ENCODE measurements around the gene ZNF70.

The ZNF70 gene

DNA sequence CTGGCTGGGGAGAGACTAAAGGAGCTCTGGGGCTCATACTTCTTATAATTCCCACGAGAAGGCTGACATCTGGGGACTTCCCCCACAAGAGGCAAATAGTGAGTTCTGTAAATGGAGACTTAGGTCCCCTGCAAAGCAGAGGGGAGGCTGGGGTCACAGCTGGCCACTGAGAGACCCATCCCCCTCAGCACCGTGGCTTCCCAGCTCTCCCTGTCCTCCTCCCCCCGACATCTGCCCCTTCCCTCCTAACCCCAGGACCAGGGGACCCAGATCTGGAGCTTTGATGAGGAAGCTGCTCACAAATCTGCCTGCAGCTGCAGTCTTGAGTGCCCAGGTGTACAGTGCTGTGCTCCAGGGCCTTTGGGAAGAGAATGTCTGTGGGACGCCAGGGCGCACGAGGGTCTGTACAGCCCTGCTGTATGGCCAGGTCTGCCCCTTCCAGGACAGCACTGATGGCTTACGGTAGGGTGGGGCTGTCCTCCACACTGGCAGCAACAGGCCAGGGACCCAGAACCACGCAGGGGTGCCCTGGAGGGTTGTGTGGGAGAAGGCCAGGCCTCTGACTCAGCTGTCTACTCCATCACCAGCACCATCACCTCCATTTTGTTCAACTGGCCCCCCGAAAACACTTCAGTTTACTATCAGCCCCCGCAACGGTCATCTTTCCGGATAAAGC, 59.0 kb downstream of the ZNF70 start:
- no peaks in the 10 kb centered on the region for H3K9me2 ChIP-seq (replicated peaks; ENCODE audit: control insufficient read depth, low read length)
- H3K4me1 ChIP-seq (ENCODE audit: control insufficient read depth, low read length), result peaks cover 11% of the 10 kb centered on the region
- no peaks in the 10 kb centered on the region for H3K79me2 ChIP-seq (ENCODE audit: control insufficient read depth, low read length)
- H3K36me3 ChIP-seq (ENCODE audit: control insufficient read depth, low read length), result peaks cover 23% of the 10 kb centered on the region
- no peak overlapping the region for H3K4me2 ChIP-seq (ENCODE audit: low read length)
- no peak overlapping the region for H3K27ac ChIP-seq (ENCODE audit: low read depth, low read length)
- no peaks in the 10 kb centered on the region for H3K27me3 ChIP-seq (ENCODE audit: control insufficient read depth, low read length)
- TF ChIP-seq EZH2phosphoT487 (IDR thresholded peaks at IDR 0.05; ENCODE audit: borderline replicate concordance, low read length), result no peak
- TF ChIP-seq, protein P1, sequence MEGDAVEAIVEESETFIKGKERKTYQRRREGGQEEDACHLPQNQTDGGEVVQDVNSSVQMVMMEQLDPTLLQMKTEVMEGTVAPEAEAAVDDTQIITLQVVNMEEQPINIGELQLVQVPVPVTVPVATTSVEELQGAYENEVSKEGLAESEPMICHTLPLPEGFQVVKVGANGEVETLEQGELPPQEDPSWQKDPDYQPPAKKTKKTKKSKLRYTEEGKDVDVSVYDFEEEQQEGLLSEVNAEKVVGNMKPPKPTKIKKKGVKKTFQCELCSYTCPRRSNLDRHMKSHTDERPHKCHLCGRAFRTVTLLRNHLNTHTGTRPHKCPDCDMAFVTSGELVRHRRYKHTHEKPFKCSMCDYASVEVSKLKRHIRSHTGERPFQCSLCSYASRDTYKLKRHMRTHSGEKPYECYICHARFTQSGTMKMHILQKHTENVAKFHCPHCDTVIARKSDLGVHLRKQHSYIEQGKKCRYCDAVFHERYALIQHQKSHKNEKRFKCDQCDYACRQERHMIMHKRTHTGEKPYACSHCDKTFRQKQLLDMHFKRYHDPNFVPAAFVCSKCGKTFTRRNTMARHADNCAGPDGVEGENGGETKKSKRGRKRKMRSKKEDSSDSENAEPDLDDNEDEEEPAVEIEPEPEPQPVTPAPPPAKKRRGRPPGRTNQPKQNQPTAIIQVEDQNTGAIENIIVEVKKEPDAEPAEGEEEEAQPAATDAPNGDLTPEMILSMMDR (IDR thresholded peaks at IDR 0.05; ENCODE audit: low read depth, low read length, poor library complexity, severe bottlenecking), result no peak
- no peaks in the 10 kb centered on the region for H3K9me3 ChIP-seq (ENCODE audit: control insufficient read depth, insufficient read depth, low read length)
- H3K4me3 ChIP-seq (ENCODE audit: low read length), result no peak overlapping the region
- no peaks in the 10 kb centered on the region for H3F3A ChIP-seq (ENCODE audit: control insufficient read depth, insufficient read depth)
- no peaks in the 10 kb centered on the region for H4K20me1 ChIP-seq (ENCODE audit: control insufficient read depth, insufficient read depth, low read depth, low read length)

DNA sequence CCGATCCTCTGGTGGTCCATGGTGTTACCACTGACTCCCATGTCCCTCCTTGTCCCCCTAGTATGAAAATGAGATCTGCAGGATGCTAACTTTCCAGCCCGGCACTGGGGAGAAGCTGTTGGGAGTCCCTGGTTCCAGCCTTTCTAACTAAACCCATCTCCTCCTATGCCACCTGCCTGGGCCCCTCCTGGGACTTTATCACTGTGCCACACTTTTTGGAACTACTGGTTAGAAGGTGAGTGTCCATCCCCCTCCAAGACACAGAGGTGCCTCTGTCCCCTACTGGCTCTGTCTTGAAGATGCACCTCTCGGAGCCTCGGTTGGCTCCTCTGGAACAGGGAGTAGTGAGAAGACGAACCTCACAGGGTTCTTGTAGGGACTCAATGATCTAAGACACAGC, 60.2 kb downstream of the ZNF70 start, which contains the start of gene RGL4:
RGL4 (plus strand) TSS at position 301 of the 400 bp plus-strand sequence. CDS start 1,018 bp downstream, outside the sequence.
- H3K27ac ChIP-seq (ENCODE audit: low read depth, low read length), result no peak within 1 kb of the TSS
- H3K4me2 ChIP-seq (ENCODE audit: low read length), result no peak within 1 kb of the TSS
- no peak within 1 kb of the TSS for H3K4me3 ChIP-seq (ENCODE audit: low read length)
- no peaks in the 10 kb centered on the region for H3K9me3 ChIP-seq (ENCODE audit: control insufficient read depth, insufficient read depth, low read length)
- H3K9me2 ChIP-seq (replicated peaks; ENCODE audit: control insufficient read depth, low read length), result no peaks in the 10 kb centered on the region
- peaks cover 21% of the 10 kb centered on the region for H3K36me3 ChIP-seq (ENCODE audit: control insufficient read depth, low read length)
- H3K4me1 ChIP-seq (ENCODE audit: control insufficient read depth, low read length), result no peaks in the 10 kb centered on the region
- TF ChIP-seq, protein P1 (IDR thresholded peaks at IDR 0.05; ENCODE audit: low read depth, low read length, poor library complexity, severe bottlenecking), result no peak
- no peak for TF ChIP-seq EZH2phosphoT487 (IDR thresholded peaks at IDR 0.05; ENCODE audit: borderline replicate concordance, low read length)
- H3K27me3 ChIP-seq (ENCODE audit: control insufficient read depth, low read length), result no peaks in the 10 kb centered on the region
- H3F3A ChIP-seq (ENCODE audit: control insufficient read depth, insufficient read depth), result no peaks in the 10 kb centered on the region
- H4K20me1 ChIP-seq (ENCODE audit: control insufficient read depth, insufficient read depth, low read depth, low read length), result no peaks in the 10 kb centered on the region
- no peaks in the 10 kb centered on the region for H3K79me2 ChIP-seq (ENCODE audit: control insufficient read depth, low read length)

DNA sequence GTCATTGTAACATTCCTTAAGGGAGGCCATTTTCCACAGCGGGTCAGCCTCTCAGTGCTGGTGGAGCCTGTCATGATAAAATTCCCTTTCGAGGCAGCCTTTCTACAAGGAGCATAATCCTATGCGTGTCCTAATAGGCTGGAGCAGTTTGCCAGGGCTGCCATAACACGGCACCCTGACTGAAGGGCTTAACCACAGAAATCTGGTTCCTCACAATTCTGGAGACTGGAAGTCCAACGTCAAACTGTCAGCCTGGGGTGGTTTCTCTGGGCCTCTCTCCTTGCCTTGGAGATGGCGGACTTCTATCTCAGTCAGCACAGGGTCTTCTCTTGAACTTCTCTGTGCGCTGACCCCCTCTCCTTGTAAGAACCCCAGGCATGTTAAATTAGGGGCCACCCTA, 61.5 kb downstream of the ZNF70 start:
- TF ChIP-seq, protein P1 (IDR thresholded peaks at IDR 0.05; ENCODE audit: low read depth, low read length, poor library complexity, severe bottlenecking), result no peak
- TF ChIP-seq EZH2phosphoT487 (IDR thresholded peaks at IDR 0.05; ENCODE audit: borderline replicate concordance, low read length), result no peak
- Histone ChIP-seq H3K36me3 (ENCODE audit: control insufficient read depth, low read length) (peaks cover 10% of the 10 kb centered on the region), H3K79me2 (ENCODE audit: control insufficient read depth, low read length) (no peaks in the 10 kb centered on the region), H4K20me1 (ENCODE audit: control insufficient read depth, insufficient read depth, low read depth, low read length) (no peaks in the 10 kb centered on the region), H3K27ac (ENCODE audit: low read depth, low read length) (no peak overlapping the region), H3K9me2 (replicated peaks; ENCODE audit: control insufficient read depth, low read length) (no peaks in the 10 kb centered on the region), H3K9me3 (ENCODE audit: control insufficient read depth, insufficient read depth, low read length) (no peaks in the 10 kb centered on the region), H3K4me3 (ENCODE audit: low read length) (no peak overlapping the region), H3K27me3 (ENCODE audit: control insufficient read depth, low read length) (no peaks in the 10 kb centered on the region), H3K4me2 (ENCODE audit: low read length) (no peak overlapping the region), H3K4me1 (ENCODE audit: control insufficient read depth, low read length) (no peaks in the 10 kb centered on the region), H3F3A (ENCODE audit: control insufficient read depth, insufficient read depth) (no peaks in the 10 kb centered on the region)
